ENCODE measurements around the gene AKAP8. TPM values are rescaled to one million over a fixed set of nuclear protein-coding genes. Genes with fewer than 3 reads are reported as not detected.

The AKAP8 gene
- total and polyA plus RNA-seq, 2 experiments from 2014 or later: 18.6 to 22.9 TPM

DNA sequence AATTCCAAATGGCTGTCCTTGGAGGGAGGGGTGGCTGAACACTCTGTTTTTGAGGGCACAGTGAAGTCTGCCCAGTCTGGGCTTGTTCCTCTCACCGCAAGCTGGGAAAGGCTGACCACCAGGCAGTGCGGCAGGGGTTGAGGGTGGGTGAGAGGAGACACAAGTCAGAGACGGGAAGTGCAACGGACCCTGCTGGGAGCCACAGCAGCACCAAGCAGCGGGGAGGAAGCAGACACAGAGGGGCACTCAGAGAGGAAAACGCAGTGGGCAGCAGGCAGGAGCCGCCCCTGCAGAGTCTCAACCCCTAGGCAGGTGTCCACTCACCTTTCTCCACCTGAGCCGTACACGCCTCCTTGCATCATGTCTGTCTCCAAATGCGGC, 23.6 kb upstream of the AKAP8 start:
- H3K4me2 ChIP-seq: no peak overlapping the region
- no peak overlapping the region for H3K4me3 ChIP-seq
- H4K20me1 ChIP-seq (ENCODE audit: insufficient read depth, poor library complexity, severe bottlenecking): peaks cover 77% of the 10 kb centered on the region
- no peak for DNase-seq (ENCODE audit: low spot score)
- 93% methylated on average over 10 of the region's 10 CpGs for WGBS (ENCODE audit: low lambda C conversion rate, missing lambda C conversion rate)
- H2AFZ ChIP-seq: no peak overlapping the region
- H3K4me1 ChIP-seq (ENCODE audit: insufficient read depth): no peaks in the 10 kb centered on the region
- H3K27ac ChIP-seq: no peak overlapping the region
- no peaks in the 10 kb centered on the region for H3K36me3 ChIP-seq (replicated peaks; ENCODE audit: insufficient read depth, low read depth)
- H3K9me3 ChIP-seq (ENCODE audit: low read depth): no peaks in the 10 kb centered on the region
- TF ChIP-seq, protein P1, sequence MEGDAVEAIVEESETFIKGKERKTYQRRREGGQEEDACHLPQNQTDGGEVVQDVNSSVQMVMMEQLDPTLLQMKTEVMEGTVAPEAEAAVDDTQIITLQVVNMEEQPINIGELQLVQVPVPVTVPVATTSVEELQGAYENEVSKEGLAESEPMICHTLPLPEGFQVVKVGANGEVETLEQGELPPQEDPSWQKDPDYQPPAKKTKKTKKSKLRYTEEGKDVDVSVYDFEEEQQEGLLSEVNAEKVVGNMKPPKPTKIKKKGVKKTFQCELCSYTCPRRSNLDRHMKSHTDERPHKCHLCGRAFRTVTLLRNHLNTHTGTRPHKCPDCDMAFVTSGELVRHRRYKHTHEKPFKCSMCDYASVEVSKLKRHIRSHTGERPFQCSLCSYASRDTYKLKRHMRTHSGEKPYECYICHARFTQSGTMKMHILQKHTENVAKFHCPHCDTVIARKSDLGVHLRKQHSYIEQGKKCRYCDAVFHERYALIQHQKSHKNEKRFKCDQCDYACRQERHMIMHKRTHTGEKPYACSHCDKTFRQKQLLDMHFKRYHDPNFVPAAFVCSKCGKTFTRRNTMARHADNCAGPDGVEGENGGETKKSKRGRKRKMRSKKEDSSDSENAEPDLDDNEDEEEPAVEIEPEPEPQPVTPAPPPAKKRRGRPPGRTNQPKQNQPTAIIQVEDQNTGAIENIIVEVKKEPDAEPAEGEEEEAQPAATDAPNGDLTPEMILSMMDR (IDR thresholded peaks at IDR 0.05; ENCODE audit: poor library complexity): no peak
- TF ChIP-seq EZH2 (IDR thresholded peaks at IDR 0.05; ENCODE audit: borderline replicate concordance) (no peak), EZH2phosphoT487 (IDR thresholded peaks at IDR 0.05; ENCODE audit: low read depth, severe bottlenecking, unreplicated experiment) (no peak)
- H3K9me2 ChIP-seq (replicated peaks; ENCODE audit: insufficient read depth): no peaks in the 10 kb centered on the region
- no peaks in the 10 kb centered on the region for H3K27me3 ChIP-seq
- H3K79me2 ChIP-seq: peaks cover 80% of the 10 kb centered on the region

DNA sequence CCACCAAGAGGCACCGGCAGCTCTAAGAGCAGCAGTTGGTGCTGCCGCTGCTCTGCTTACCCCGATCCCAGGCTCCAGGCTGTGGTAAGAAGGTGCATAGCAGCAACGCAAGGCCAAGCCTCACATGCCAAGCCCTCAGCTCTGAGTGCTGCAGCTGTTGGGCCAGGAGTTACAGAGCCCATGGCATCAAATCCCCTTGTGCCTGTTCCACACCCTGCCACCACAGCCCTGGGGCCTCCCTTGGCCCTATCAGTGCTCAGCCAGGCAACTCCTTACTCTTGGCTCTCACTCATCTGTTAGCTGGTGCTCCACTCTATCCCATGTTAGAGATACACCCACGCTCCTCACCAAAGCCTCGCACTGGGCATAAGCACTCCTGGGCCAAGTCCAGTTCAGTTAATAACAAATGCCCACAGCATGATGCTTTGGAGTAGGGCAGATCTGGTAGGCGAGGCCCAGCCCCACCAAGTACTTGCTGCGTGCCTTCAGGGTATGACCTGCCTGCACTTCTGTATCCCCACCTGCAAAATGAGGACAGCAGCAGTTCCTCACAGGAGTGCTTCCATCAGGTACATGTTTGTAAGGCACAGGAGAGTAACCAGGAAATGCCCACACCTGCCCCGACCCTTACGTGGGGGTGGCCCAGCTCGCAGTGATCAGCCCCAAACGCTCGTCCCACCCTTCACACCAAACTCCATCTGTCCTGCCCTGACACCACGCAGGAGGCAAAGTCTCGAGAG, 23.0 kb upstream of the AKAP8 start:
- WGBS (ENCODE audit: low lambda C conversion rate, missing lambda C conversion rate): 97% methylated on average over 15 of the region's 15 CpGs
- H3K79me2 ChIP-seq: peaks cover 76% of the 10 kb centered on the region
- H4K20me1 ChIP-seq (ENCODE audit: insufficient read depth, poor library complexity, severe bottlenecking): peaks cover 71% of the 10 kb centered on the region
- H3K36me3 ChIP-seq (replicated peaks; ENCODE audit: insufficient read depth, low read depth): no peaks in the 10 kb centered on the region
- no peak for DNase-seq (ENCODE audit: low spot score)
- no peaks in the 10 kb centered on the region for H3K4me1 ChIP-seq (ENCODE audit: insufficient read depth)
- H2AFZ ChIP-seq: no peak overlapping the region
- no peak overlapping the region for H3K4me3 ChIP-seq
- no peaks in the 10 kb centered on the region for H3K9me3 ChIP-seq (ENCODE audit: low read depth)
- no peaks in the 10 kb centered on the region for H3K9me2 ChIP-seq (replicated peaks; ENCODE audit: insufficient read depth)
- no peak overlapping the region for H3K4me2 ChIP-seq
- no peaks in the 10 kb centered on the region for H3K27me3 ChIP-seq
- H3K27ac ChIP-seq: no peak overlapping the region
- no peak for TF ChIP-seq EZH2phosphoT487 (IDR thresholded peaks at IDR 0.05; ENCODE audit: low read depth, severe bottlenecking, unreplicated experiment)
- TF ChIP-seq, protein P1 (IDR thresholded peaks at IDR 0.05; ENCODE audit: poor library complexity): no peak
- TF ChIP-seq EZH2 (IDR thresholded peaks at IDR 0.05; ENCODE audit: borderline replicate concordance): no peak

DNA sequence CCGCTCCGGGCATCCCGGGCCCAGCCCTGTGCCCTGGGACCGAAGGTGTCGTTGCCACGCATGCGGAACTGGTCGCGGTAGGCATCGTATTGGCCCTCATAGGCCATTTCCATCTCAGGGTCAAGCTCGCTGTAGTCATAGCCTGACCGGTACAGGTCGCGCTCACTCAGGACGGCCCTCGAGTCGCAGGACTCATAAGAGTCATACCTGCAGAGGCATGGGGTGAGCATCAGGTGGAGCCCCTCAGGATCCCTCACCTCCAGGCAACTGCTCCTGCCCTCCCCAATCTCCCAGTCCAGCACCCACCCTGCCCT, 21.8 kb upstream of the AKAP8 start:
- no peak for DNase-seq (ENCODE audit: low spot score)
- Histone ChIP-seq H4K20me1 (ENCODE audit: insufficient read depth, poor library complexity, severe bottlenecking) (peaks cover 59% of the 10 kb centered on the region), H3K27ac (no peak overlapping the region), H3K36me3 (replicated peaks; ENCODE audit: insufficient read depth, low read depth) (no peaks in the 10 kb centered on the region), H3K79me2 (peaks cover 72% of the 10 kb centered on the region), H3K9me2 (replicated peaks; ENCODE audit: insufficient read depth) (no peaks in the 10 kb centered on the region), H3K4me3 (no peak overlapping the region), H2AFZ (no peak overlapping the region), H3K27me3 (no peaks in the 10 kb centered on the region), H3K4me2 (no peak overlapping the region), H3K9me3 (ENCODE audit: low read depth) (no peaks in the 10 kb centered on the region), H3K4me1 (ENCODE audit: insufficient read depth) (no peaks in the 10 kb centered on the region)
- no peak for TF ChIP-seq EZH2phosphoT487 (IDR thresholded peaks at IDR 0.05; ENCODE audit: low read depth, severe bottlenecking, unreplicated experiment)
- TF ChIP-seq, protein P1 (IDR thresholded peaks at IDR 0.05; ENCODE audit: poor library complexity): no peak
- 95% methylated on average over 16 of the region's 17 CpGs for WGBS (ENCODE audit: low lambda C conversion rate, missing lambda C conversion rate)
